NCI-H69 (cell line): ENCODE results near the gene S100Z.
"Not testable (repeated sequence)": the region's sequence is repeated elsewhere in the genome, so short reads cannot be mapped to it uniquely, and the experiment has no call there.

Source experiments
- DNase-seq: peaks from one replicate; lab custom pipeline; 2025; lab: John Stamatoyannopoulos, UW

The S100Z gene

GRCh38 chr5:76874088-76874581 lies 24.3 kb downstream of the S100Z start:
- DNase-seq: peak; percentile 95

DNA sequence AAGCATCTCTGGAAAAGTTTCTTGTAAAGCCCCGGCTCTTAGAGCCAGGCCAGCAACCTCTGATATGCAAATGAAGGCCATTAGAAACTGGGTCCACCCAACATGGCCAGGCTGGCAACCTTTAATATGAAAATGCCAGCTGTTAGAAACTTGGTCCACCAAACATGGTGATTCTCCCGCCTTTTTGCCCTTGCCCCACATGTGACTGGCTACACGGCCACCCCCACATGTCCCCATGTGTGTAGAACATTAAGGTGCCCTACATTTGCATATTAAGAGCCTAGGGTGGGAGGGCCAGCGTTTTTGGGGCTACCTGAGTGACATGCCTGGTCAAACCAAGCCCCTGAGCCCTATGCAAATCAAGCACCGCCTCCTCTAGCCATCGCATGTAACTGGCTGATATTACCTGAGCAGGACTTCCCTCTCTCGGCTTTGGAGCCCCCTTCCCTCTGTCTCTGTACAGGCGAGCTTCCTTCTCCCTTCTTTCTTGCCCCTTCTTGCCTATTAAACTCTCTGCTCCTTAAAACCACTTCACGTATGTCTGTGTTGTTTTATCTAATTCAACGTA lies 39.0 kb downstream of the S100Z start:
- DNase-seq: no peak

GRCh38 chr5:76893294-76893693 lies 43.5 kb downstream of the S100Z start:
- DNase-seq: no peak

- no peak for DNase-seq
Observed at GRCh38 chr5:76896196-76896595, 46.4 kb downstream of the S100Z start.

- DNase-seq: no peak
Observed at GRCh38 chr5:76901522-76901921, 51.7 kb downstream of the S100Z start.

DNA sequence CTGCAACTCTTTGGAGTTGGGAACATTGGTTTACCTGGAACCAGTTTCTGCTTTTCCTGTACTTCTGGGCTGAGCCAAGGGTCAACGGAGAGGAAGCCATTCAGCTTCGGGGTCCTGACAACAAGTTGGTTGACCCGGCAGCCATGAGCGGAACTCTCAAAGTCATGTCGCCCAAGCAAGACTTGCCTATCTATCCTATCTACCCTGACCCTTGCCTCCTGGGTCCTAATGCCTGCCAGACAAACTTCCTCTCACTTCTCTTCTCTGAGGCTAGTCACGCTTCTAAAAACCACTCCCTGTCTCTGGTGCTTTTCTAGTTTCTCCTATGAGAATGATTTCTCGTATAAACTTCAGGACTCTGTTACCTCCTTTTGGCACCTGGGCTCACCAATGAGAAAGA lies 58.4 kb downstream of the S100Z start:
- no peak for DNase-seq

DNA sequence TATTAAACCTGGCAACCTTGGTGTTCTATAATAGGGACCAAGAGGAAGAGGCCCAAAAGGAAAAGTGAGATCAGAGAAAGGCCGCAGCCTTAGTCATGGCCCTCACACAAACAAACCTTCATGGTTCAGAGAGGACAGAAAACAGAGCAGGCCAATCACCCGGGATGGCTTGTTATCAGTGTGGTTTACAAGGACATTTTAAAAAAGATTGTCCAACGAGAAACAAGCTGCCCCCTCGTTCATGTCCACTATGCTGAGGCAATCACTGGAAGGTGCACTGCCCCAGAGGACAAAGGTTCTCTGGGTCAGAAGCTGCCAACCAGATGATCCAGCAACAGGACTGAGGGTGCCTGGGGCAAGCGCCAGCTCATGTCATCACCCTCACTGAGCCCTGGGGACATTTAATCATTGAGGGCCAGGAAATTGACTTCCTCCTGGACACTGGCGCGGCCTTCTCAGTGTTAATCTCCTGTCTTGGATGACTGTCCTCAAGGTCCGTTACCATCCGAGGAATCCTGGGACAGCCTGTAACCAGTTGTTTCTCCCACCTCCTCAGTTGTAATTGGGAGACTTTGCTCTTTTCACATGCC lies 60.6 kb downstream of the S100Z start:
- DNase-seq: not testable (repeated sequence)

DNA sequence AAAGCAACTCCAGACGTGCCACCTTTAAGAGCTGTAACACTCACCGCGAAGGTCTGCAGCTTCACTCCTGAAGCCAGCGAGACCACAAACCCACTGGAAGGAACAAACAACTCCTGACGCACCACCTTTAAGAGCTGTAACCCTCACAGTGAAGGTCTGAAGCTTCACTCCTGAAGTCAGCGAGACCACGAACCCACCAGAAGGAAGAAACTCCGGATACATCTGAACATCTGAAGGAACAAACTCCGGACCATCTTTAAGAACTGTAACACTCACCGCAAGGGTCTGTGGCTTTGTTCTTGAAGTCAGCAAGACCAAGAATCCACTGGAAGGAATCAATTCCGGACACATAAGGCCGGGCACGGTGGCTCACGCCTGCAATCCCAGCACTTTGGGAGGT lies 64.9 kb downstream of the S100Z start:
- DNase-seq: not testable (repeated sequence)

DNA sequence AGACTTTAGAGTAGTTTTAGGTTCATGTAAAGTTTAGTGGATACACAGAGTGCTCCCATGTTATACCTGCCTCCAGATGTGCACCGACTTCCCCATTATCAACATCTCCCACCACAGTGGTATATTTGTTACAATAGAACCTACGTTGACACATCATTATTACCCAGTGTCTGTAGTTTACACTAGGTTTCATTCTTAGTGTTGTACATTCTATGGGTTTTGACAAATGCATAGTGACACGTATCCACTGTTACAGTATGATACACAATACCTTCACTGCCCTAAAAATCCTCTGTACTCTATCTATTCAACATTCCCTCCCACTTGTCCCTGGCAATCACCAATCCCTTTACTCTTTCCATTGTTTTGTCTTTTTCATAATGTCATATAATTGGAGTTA lies 68.7 kb downstream of the S100Z start:
- no peak for DNase-seq

DNA sequence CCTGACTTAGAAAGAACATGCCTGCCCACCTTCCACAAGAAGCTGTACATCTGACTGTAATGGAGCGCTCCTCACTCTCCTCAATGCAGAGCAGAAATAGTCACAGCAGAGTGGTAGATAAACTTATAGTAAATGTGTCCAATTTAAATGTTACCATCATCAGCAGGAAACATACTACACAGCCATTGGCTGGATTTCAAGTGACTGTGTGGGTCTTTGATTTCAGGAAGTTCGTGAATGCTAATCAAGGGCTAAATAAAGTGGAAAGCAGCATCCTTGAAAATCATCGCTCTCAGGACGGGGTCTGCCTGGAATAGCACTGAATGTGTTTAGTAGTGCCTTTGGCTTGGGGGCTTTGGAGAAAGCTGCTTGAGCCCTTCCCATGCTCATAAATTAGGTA lies 70.7 kb downstream of the S100Z start:
- DNase-seq: no peak

DNA sequence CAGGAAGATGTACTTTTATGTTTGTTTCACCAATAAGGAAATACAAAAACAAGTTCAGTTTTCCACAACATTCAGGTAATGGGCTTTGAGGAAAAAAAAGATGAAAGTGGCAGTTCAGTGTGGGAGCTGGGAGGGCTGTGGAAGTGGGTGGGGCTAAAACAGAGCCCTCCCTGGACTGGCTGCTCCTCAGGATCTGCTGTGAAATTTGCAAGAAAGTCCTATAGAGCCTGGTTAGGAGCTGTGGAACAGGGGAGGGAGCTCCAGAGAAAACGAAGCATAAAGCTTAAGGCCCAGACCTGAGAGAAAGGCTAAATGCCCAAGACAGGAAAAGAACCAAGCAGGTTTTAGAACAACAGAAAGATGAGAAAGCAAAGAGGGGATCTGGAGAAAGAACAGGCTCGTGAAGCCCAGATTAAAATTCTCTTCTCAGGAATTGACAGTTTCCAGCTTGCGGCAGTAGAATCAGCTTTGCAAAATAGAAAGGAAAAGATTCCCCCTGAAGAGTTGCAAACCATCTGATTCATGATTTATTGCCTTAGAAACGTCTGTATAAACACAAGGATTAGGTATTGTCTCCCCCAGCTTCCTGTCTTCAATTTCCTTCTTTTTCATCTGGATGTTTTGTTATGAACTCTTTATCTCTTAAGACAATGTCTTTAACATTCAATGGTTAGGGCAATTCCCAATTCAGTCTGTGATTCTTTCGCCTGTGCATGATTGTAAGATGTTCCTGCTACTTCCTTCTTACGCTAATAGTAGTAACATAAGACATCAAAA lies 76.7 kb downstream of the S100Z start:
- no peak for DNase-seq

DNA sequence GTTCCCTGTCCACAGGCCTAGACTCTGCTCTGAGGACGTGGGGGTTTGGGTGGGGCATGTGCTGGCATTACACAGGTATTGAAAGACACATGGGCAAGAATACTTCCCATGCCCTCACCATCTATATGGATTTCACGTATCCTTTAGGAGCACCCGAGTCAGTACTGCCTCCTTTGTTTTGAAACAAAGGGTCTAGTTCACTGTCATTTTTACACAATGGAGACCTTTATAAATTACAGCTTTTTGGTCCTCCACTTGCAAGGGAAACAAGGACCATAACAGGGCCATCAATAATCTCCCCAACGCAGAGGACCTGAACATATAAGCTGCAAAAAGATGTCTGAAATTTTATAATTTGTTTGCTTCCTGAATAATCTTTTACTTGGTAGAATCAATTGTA lies 78.1 kb downstream of the S100Z start:
- DNase-seq: no peak

DNA sequence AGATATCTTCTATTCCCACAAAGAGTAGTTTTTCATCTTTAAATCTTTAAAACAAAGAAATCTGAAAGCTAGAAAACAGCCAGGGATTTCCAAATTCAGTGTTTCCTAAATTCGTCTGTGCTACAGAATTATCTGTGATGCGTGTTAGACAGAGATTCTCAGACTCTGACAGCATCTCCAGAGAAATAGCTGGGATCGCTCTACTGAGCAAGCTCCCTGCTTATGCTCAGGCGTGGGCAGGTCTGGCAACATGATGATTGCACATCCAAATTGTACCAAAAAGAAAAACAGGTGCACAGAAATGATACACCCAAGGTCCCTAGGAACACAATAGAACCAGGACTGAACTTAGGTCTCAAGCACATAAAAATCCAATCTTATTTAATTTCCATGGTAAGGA lies 80.3 kb downstream of the S100Z start:
- no peak for DNase-seq

DNA sequence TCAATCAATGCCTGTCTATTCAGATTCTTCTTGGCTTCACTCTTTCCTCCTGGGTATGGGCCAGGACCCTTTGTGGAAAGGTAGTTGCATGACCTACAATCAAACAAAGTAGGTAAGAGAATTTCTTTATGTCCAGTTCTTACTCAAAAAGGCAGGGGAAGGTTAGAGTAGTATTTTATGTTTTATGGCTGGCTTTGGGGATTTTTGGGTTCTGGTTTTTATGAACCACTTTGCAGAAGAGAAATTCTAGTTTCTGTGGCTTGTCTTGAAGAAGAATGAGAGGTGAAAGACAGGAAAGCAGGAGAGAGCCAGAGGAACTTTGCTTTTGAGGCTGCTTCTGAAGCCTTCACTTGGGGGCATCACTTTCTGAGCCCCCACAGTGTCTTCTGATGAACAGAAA lies 88.4 kb downstream of the S100Z start:
- DNase-seq: no peak

GRCh38 chr5:76941000-76941399 lies 91.2 kb downstream of the S100Z start:
- DNase-seq: no peak

GRCh38 chr5:76941442-76941841 lies 91.6 kb downstream of the S100Z start:
- no peak for DNase-seq

GRCh38 chr5:76942581-76942980 lies 92.8 kb downstream of the S100Z start:
- DNase-seq: peak; percentile 86

DNA sequence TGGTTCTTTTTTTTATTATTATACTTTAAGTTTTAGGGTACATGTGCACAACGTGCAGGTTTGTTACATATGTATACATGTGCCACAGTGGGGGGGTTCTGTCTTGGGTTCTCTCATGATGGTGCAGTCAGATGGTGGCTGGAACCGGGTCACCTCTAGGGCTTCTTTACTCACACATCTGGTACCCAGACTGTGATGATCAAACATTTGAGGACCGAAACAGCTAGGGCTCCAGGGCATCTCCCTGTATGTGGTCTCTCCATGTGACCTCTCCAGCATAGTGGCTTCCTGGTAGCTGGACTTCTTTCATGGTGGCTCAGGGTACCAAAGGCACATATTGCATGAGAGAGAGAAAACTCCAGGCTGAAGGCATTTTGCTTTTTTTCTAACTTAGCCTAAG lies 93.2 kb downstream of the S100Z start:
- DNase-seq: peak; percentile 81

- DNase-seq: no peak
Observed at GRCh38 chr5:76944638-76945037, 94.8 kb downstream of the S100Z start.

DNA sequence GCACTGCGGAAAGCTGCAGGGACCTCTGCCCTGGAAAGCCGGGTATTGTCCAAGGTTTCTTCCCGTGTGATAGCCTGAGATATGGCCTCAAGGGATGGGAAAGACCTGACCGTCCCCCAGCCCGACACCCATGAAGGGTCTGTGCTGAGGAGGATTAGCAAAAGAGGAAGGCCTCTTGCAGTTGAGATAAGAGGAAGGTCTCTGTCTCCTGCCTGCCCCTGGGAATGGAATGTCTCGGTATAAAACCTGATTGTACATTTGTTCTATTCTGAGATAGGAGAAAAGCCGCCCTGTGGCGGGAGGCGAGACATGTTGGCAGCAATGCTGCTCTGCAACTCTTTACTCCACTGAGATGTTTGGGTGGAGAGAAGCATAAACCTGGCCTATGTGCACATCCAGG lies 95.4 kb downstream of the S100Z start:
- not testable (repeated sequence) for DNase-seq

- no peak for DNase-seq
Observed at GRCh38 chr5:76946090-76946489, 96.3 kb downstream of the S100Z start.

GRCh38 chr5:76947082-76947503 lies 97.3 kb downstream of the S100Z start:
- DNase-seq: no peak

- no peak for DNase-seq
Observed at GRCh38 chr5:76952795-76953536, 103.2 kb downstream of the S100Z start, which contains the start of gene CRHBP. Gene CRHBP (plus strand): TSS chr5:76953045. CDS start chr5:76953135, 90 bp downstream.
